Astrocyte of the hippocampus (primary cell): ENCODE results near the gene CD68.

ENCODE experiments used
- DNase-seq: peaks from one replicate; pipeline ENCODE4 v3.0.0; 2011; ENCODE audit warnings: low read depth, low spot score

CD68 gene

DNA sequence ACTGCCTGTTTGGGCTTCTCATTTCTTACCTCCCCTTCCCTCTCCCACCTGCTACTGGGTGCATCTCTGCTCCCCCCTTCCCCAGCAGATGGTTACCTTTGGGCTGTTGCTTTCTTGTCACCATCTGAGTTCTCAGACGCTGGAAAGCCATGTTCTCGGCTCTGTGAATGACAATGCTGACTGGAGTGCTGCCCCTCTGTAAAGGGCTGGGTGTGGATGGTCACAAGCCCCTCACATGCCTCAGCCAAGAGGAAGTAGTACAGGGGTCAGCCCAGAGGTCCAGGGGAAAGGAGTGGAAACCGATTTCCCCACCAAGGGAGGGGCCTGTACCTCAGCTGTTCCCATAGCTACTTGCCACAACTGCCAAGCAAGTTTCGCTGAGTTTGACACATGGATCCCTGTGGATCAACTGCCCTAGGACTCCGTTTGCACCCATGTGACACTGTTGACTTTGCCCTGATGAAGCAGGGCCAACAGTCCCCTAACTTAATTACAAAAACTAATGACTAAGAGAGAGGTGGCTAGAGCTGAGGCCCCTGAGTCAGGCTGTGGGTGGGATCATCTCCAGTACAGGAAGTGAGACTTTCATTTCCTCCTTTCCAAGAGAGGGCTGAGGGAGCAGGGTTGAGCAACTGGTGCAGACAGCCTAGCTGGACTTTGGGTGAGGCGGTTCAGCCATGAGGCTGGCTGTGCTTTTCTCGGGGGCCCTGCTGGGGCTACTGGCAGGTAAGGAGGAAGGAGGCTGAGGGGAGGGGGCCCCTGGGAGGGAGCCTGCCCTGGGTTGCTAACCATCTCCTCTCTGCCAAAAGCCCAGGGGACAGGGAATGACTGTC lies at the start of gene CD68:
TSS of gene CD68 (plus strand) at position 638 of the 833 bp plus-strand sequence. CDS start at position 678, 40 bp downstream.
- DNase-seq = peak; percentile 69

DNA sequence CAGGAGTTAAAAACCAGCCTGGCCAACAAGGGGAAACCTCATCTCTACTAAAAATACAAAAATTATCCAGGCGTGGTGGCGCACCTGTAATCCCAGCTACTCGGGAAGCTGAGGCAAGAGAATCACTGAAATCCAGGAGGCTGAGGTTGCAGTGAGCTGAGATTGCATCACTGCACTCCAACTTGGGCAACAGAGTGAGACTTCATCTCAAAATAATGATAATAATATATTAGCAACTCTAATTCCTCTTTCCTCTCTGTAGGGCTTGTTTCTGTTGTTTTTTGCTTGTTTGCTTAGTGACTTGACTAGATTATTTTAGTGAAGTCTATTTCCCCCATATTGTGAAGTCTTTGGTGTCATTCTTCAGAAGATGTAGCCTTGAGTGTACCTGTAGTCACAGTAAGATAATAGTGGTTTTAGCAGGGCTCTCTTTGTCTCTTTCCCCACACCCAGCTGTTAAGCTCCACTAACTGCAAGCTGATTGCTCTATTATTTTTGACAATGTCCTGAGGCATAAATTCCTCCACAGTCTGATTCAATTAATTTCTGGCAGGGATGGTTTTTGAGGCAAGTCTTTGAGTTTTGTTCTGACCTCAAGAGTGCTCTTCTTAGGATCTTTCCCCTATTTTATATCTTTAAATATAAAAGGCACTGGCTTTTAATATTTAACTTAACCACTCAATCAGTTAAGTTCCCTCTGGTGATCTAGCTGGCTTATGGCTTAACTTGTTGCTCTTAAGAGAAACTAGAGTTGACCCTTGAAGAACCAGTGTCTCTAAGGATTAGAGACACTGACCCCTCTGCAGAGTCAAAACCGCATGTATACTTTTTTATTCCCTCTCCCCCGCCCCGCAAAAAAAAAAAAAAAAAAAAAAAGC lies 49.2 kb upstream of the CD68 start:
- no peak for DNase-seq

GRCh38 chr17:7538050-7538449 lies 41.4 kb upstream of the CD68 start:
- no peak for DNase-seq

GRCh38 chr17:7538891-7539545 lies 40.4 kb upstream of the CD68 start:
- peak; percentile 79 for DNase-seq

DNA sequence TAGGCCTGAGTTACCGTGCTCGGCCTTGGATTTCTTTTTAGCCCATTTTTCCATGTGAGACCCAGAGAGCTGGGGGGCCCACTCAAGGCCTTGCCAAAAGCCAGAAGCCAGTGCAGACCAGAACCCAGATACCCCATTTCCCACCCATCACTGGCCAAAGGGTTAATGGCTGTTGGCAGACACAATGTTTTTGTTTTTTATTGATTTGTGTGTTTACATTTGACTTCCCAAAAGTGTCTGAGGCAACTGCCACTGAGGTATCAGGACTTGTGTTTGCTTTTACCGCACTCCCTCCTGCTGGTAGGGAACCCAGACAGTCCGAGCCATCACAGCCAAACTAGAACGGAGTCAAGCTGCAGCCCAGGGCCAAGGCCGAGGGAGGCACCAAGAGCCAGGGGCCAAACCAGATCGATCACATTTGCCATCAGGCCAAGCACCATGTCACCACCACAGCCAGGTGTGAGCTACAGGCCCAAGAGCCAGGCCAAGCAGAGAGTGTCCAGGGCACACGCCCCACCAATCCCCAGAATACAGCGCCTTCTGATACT lies 38.3 kb upstream of the CD68 start:
- DNase-seq = no peak

DNA sequence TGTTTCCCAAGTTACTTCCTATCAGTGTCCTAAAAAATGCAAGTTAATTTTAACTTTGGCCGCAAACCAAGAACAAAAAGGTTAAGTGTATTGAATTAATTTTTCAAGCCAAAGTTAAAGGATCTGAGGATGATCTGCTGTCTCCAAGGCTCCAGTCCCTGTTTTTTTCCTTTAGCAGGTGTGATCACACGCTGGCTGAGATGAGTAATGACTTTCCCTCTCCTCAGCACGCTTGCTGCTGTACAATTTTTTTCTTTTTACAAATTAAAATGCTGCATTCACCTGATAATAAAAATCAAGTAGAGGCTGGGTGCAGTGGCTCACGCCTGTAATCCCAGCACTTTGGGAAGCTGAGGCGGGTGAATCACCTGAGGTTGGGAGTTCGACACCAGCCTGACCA lies 34.5 kb upstream of the CD68 start:
- no peak for DNase-seq

- peak; percentile 62 for DNase-seq
These were observed 30.6 kb upstream of the CD68 start, which contains the start of gene TNFSF12 for GRCh38 chr17:7548585-7549400. TSS of gene TNFSF12 (plus strand) at chr17:7549058. CDS start at chr17:7549154, 96 bp downstream.

DNA sequence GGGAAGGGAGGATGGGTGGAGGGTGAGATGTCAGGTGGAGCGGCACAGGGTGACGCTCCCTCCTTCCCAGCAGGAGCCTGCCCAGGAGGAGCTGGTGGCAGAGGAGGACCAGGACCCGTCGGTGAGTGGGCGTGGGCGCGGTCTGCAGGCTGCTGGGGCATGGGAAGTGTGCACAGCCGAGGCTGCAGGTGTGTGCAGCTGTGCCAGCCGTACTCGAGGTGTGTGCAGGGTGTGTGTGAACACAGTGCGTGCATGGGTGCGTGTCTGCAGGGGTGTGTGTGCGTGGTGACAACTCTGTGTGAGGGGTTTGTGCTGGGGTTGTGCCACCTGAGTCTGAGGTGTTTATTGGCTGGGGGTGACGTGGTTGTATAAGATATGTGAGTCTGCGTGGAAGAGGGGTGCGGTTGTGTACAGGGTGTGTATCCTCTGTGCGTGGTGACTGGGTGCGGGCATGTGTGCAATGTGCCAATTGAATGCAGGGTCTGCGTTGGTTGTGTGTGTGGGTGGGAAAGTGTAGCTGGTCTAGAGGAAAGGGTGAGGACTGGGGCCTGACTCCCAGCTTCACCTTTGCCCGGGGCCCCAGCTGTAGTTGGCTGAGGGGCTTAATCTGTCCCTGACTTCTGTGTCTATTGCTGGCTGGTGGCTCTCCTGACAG lies 29.9 kb upstream of the CD68 start:
- no peak for DNase-seq

DNA sequence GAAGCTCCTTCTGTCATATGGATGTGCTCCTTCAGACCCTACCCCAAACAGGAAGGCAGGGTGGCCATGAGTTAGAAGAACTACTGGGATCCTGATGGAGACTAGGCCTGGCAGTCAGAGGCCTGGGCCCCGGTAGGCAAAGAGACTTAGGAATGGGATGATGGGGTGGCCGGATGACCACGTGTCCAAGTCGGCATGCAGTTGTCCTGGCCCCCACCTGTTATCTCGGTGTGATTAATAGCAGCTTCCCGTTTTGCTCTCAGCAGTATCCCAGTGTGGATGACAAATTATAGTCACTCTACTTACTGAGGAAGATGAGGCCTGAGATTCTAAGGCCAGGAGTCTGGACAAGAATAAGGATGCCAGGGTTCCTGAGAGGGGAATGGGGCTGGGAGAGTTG lies 29.1 kb upstream of the CD68 start:
- DNase-seq = no peak

- DNase-seq = no peak
These were observed 28.0 kb upstream of the CD68 start for GRCh38 chr17:7551396-7551795.

GRCh38 chr17:7552621-7553051 lies 26.8 kb upstream of the CD68 start:
- DNase-seq = no peak

DNA sequence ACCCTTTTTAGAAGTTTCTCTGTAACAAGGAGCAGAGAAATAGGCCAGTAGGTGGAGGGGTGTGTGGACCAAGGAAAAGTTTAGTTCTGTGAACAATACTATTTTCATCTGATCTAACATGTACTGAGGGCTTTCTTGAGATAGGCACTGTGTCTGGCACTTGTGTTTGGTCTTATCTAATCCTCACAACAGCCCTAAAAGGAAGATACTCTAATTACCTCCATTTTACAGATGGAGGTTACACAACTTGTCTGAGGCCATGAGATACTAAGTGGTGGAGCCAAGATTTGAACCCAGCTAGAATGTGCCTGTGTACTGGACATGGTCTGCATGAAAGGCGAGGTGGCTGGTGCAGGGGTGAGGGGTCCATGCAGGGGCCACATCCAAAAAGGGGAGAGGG lies 26.1 kb upstream of the CD68 start:
- DNase-seq = no peak

DNA sequence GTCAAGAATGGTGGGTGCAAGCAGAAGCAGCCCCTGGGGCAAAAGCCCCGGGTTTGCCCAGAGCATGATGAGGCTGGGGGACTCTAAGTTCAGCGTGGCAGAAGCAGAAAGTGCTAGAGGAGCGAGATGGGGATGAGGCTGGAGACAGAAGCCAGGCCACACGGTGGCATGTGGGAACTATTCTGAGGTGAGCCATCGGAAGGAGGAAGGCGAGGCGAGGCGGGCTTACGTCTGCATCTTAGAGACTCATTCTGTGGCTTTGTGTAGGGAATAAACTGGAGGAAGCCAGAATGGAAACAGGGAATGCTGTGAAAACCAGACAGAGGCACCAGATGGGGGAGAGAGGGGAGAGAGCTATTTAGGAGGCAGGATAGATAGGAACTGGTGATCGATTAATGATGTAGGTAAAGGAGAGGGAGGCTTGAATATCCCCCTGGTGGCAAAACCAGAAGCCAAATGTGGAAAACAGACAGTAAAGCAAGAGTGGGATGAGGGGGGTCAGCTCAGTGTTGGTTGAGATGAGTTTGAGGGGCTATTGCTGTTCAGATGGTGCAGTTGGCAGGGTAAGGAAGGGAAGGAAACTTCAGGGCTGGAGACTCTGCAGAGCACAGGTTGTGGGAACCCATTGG lies 24.0 kb upstream of the CD68 start:
- no peak for DNase-seq

- DNase-seq = no peak
These were observed 22.8 kb upstream of the CD68 start for GRCh38 chr17:7556627-7557026.

GRCh38 chr17:7557147-7557764 lies 22.2 kb upstream of the CD68 start:
- DNase-seq = no peak

DNA sequence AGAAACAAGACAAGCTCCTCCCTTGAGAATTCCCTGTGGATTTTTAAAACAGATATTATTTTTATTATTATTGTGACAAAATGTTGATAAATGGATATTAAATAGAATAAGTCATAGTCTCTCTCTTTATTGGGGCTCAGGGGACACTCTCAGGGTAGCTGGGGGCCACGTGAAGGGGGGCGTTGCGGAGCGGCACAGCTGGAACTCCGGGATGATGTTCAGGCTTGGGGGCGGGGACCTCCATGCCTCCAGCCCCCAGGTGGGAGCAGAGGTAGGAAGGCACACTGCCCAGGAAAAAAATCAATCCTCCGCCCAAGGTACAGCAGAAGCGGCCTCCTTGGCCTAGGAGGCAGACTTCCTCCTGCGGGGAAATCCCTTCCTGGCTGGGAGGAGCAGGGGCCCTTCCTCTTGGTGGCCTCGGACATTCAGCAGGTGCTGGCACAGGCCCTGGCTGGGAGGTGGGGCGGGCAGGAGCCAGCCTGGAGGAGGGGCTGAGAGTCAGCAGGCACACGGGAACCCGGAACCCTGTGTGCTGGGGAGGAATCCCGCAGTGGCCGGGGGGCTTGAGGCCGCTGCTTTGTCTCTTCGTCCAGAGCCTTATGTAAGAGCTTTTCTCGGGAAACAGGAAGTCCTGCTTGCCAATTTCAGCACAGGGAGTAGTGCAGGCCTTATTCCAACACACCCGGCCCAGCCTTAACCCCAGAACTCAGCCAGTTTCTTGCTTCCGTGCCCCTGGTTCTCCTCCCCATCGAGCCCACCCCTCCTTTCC lies 21.5 kb upstream of the CD68 start:
- DNase-seq = peak; percentile 73

GRCh38 chr17:7558544-7559319 lies 20.7 kb upstream of the CD68 start, which contains the start of gene TNFSF13:
TSS of gene TNFSF13 (plus strand) at chr17:7558750. CDS start at chr17:7559040, 290 bp downstream.
- DNase-seq = no peak
